ENCODE data around the gene SLC7A9. TPM values are rescaled to one million over a fixed set of nuclear protein-coding genes. Genes with fewer than 3 reads are reported as not detected.

SLC7A9 gene
- total and polyA plus RNA-seq, 2 of the 13 experiments (the other 11 are each of a cell fraction or from before 2014, with no cell fraction given), result 4.7 to 8.3 TPM

GRCh38 chr19:32876236-32876918, 6.8 kb upstream of the SLC7A9 start (continued):
- TF ChIP-seq, protein P1, sequence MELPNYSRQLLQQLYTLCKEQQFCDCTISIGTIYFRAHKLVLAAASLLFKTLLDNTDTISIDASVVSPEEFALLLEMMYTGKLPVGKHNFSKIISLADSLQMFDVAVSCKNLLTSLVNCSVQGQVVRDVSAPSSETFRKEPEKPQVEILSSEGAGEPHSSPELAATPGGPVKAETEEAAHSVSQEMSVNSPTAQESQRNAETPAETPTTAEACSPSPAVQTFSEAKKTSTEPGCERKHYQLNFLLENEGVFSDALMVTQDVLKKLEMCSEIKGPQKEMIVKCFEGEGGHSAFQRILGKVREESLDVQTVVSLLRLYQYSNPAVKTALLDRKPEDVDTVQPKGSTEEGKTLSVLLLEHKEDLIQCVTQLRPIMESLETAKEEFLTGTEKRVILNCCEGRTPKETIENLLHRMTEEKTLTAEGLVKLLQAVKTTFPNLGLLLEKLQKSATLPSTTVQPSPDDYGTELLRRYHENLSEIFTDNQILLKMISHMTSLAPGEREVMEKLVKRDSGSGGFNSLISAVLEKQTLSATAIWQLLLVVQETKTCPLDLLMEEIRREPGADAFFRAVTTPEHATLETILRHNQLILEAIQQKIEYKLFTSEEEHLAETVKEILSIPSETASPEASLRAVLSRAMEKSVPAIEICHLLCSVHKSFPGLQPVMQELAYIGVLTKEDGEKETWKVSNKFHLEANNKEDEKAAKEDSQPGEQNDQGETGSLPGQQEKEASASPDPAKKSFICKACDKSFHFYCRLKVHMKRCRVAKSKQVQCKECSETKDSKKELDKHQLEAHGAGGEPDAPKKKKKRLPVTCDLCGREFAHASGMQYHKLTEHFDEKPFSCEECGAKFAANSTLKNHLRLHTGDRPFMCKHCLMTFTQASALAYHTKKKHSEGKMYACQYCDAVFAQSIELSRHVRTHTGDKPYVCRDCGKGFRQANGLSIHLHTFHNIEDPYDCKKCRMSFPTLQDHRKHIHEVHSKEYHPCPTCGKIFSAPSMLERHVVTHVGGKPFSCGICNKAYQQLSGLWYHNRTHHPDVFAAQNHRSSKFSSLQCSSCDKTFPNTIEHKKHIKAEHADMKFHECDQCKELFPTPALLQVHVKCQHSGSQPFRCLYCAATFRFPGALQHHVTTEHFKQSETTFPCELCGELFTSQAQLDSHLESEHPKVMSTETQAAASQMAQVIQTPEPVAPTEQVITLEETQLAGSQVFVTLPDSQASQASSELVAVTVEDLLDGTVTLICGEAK (IDR thresholded peaks at IDR 0.05), result no peak
- TF ChIP-seq, protein P1 (CRISPR knock-in tag; IDR thresholded peaks at IDR 0.05), result no peak
- TF ChIP-seq ZBTB42 (CRISPR knock-in tag; IDR thresholded peaks at IDR 0.05) (no peak), ZNF224 (CRISPR knock-in tag; IDR thresholded peaks at IDR 0.05) (no peak), CREB3 (CRISPR knock-in tag; IDR thresholded peaks at IDR 0.05) (no peak), SIN3A (IDR thresholded peaks at IDR 0.05; ENCODE audit: borderline replicate concordance, low read depth, low read length) (no peak), ZNF501 (CRISPR knock-in tag; IDR thresholded peaks at IDR 0.05) (no peak), CEBPB (IDR thresholded peaks at IDR 0.05; ENCODE audit: borderline replicate concordance, low read depth, low read length) (no peak), NR3C1 (CRISPR knock-in tag; IDR thresholded peaks at IDR 0.05) (no peak), ZNF619 (CRISPR knock-in tag; IDR thresholded peaks at IDR 0.05) (no peak), TRIM24 (CRISPR knock-in tag; IDR thresholded peaks at IDR 0.05) (no peak), ZBTB7B (CRISPR knock-in tag; IDR thresholded peaks at IDR 0.05) (no peak), CBX2 (IDR thresholded peaks at IDR 0.05; ENCODE audit: low read depth, low read length) (no peak), CBX2 (CRISPR knock-in tag; IDR thresholded peaks at IDR 0.05; ENCODE audit: low read depth) (no peak)
